ENCODE measurements around the gene KYNU.
"Not testable (repeated sequence)": the region's sequence is repeated elsewhere in the genome, so short reads cannot be mapped to it uniquely, and the experiment has no call there.

KYNU gene

GRCh38 chr2:142865924-142866323 lies 11.5 kb upstream of the KYNU start:
- DNase-seq (no peak), ATAC-seq (ENCODE audit: insufficient read depth, low read depth) (peak; percentile 72)
- H3K4me3 ChIP-seq (ENCODE audit: low read depth in 1 of 2, low read length in 2 of 2): no peak overlapping the region
- no peaks in the 10 kb centered on the region for H3K79me2 ChIP-seq (ENCODE audit: insufficient read depth, low read length)
- no peaks in the 10 kb centered on the region for H3K27me3 ChIP-seq (ENCODE audit: insufficient read depth, low read length, poor library complexity)
- peak overlapping the region; percentile 41; the same call in 1 of the 2 replicates for H3K4me2 ChIP-seq (ENCODE audit: insufficient read depth, low read length)
- no peak overlapping the region for H3K27ac ChIP-seq (ENCODE audit: low read length)
- H3K9me3 ChIP-seq (ENCODE audit: insufficient read depth, low read length, severe bottlenecking): no peaks in the 10 kb centered on the region
- no peaks in the 10 kb centered on the region for H3K4me1 ChIP-seq (ENCODE audit: insufficient read depth, low read length)
- no peak overlapping the region for H3K9ac ChIP-seq (ENCODE audit: low read depth, low read length)
- H3K36me3 ChIP-seq (ENCODE audit: insufficient read depth, low read length): no peaks in the 10 kb centered on the region
- no peak for TF ChIP-seq EZH2 (IDR thresholded peaks at IDR 0.05; ENCODE audit: borderline replicate concordance, low read depth, low read length, severe bottlenecking)
- TF ChIP-seq, protein P1, sequence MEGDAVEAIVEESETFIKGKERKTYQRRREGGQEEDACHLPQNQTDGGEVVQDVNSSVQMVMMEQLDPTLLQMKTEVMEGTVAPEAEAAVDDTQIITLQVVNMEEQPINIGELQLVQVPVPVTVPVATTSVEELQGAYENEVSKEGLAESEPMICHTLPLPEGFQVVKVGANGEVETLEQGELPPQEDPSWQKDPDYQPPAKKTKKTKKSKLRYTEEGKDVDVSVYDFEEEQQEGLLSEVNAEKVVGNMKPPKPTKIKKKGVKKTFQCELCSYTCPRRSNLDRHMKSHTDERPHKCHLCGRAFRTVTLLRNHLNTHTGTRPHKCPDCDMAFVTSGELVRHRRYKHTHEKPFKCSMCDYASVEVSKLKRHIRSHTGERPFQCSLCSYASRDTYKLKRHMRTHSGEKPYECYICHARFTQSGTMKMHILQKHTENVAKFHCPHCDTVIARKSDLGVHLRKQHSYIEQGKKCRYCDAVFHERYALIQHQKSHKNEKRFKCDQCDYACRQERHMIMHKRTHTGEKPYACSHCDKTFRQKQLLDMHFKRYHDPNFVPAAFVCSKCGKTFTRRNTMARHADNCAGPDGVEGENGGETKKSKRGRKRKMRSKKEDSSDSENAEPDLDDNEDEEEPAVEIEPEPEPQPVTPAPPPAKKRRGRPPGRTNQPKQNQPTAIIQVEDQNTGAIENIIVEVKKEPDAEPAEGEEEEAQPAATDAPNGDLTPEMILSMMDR (IDR thresholded peaks at IDR 0.05; ENCODE audit: borderline replicate concordance, extremely low read depth, low read length, poor library complexity, severe bottlenecking): no peak
- no peaks in the 10 kb centered on the region for H4K20me1 ChIP-seq (ENCODE audit: insufficient read depth, low read length)
- 0 out of 2 replicates have a peak overlapping the region, but pooled peaks have one; percentile 3 for H2AFZ ChIP-seq (ENCODE audit: low read depth, low read length)

- 0 out of 3 replicates have a peak, but pooled peaks have one; percentile 24 for ATAC-seq (ENCODE audit: insufficient read depth, low read depth)
- Histone ChIP-seq H3K9ac (ENCODE audit: low read depth, low read length) (no peak overlapping the region), H3K9me3 (ENCODE audit: insufficient read depth, low read length, severe bottlenecking) (no peaks in the 10 kb centered on the region), H3K4me1 (ENCODE audit: insufficient read depth, low read length) (no peaks in the 10 kb centered on the region), H3K79me2 (ENCODE audit: insufficient read depth, low read length) (no peaks in the 10 kb centered on the region), H3K36me3 (ENCODE audit: insufficient read depth, low read length) (no peaks in the 10 kb centered on the region), H2AFZ (ENCODE audit: low read depth, low read length) (no peak overlapping the region), H3K27me3 (ENCODE audit: insufficient read depth, low read length, poor library complexity) (no peaks in the 10 kb centered on the region), H3K27ac (ENCODE audit: low read length) (no peak overlapping the region), H3K4me2 (ENCODE audit: insufficient read depth, low read length) (0 out of 2 replicates have a peak overlapping the region, but pooled peaks have one; percentile 41), H3K4me3 (ENCODE audit: low read depth in 1 of 2, low read length in 2 of 2) (no peak overlapping the region), H4K20me1 (ENCODE audit: insufficient read depth, low read length) (no peaks in the 10 kb centered on the region)
- DNase-seq: no peak
- TF ChIP-seq, protein P1 (IDR thresholded peaks at IDR 0.05; ENCODE audit: borderline replicate concordance, extremely low read depth, low read length, poor library complexity, severe bottlenecking): no peak
- no peak for TF ChIP-seq EZH2 (IDR thresholded peaks at IDR 0.05; ENCODE audit: borderline replicate concordance, low read depth, low read length, severe bottlenecking)
Observed at GRCh38 chr2:142866426-142866825, 11.0 kb upstream of the KYNU start.

GRCh38 chr2:142867136-142867535 lies 10.3 kb upstream of the KYNU start:
- DNase-seq (no peak), ATAC-seq (ENCODE audit: insufficient read depth, low read depth) (no peak)
- Histone ChIP-seq H3K4me2 (ENCODE audit: insufficient read depth, low read length) (no peak overlapping the region), H3K27me3 (ENCODE audit: insufficient read depth, low read length, poor library complexity) (no peaks in the 10 kb centered on the region), H4K20me1 (ENCODE audit: insufficient read depth, low read length) (no peaks in the 10 kb centered on the region), H2AFZ (ENCODE audit: low read depth, low read length) (no peak overlapping the region), H3K4me3 (ENCODE audit: low read depth in 1 of 2, low read length in 2 of 2) (no peak overlapping the region), H3K27ac (ENCODE audit: low read length) (no peak overlapping the region), H3K4me1 (ENCODE audit: insufficient read depth, low read length) (no peaks in the 10 kb centered on the region), H3K9me3 (ENCODE audit: insufficient read depth, low read length, severe bottlenecking) (no peaks in the 10 kb centered on the region), H3K36me3 (ENCODE audit: insufficient read depth, low read length) (no peaks in the 10 kb centered on the region), H3K79me2 (ENCODE audit: insufficient read depth, low read length) (no peaks in the 10 kb centered on the region), H3K9ac (ENCODE audit: low read depth, low read length) (no peak overlapping the region)
- TF ChIP-seq EZH2 (IDR thresholded peaks at IDR 0.05; ENCODE audit: borderline replicate concordance, low read depth, low read length, severe bottlenecking): no peak

DNA sequence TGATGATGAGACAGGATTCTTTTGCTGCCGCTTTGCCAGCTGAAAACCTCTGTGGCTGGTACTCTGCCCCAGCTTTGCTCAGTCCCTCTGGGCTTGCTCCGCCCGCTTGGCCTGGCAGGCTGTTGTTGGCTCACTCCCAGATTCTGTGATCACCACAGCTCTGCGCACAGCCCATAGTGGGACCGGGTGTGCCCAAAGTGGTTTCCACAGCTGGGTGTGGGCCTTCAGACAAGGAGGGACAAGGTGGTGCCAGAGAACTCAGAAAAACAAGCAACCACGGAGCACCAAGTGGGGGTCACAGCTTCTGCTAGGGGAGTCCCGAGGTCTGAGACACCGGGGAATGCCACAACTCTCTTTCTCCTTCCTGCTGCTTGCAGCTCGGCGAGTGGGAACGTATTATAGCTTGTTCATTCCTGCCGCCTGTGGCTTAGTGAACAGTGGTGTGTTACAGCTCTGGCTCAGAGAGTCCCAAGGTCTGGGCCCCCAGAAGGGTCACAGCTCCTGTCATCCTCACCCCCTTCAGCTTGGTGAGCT lies 9.2 kb upstream of the KYNU start:
- Histone ChIP-seq H3K27me3 (ENCODE audit: insufficient read depth, low read length, poor library complexity) (no peaks in the 10 kb centered on the region), H3K79me2 (ENCODE audit: insufficient read depth, low read length) (no peaks in the 10 kb centered on the region), H3K27ac (ENCODE audit: low read length) (no peak overlapping the region), H3K4me2 (ENCODE audit: insufficient read depth, low read length) (no peak overlapping the region), H3K36me3 (ENCODE audit: insufficient read depth, low read length) (no peaks in the 10 kb centered on the region), H3K4me3 (ENCODE audit: low read depth in 1 of 2, low read length in 2 of 2) (no peak overlapping the region), H3K9ac (ENCODE audit: low read depth, low read length) (no peak overlapping the region), H4K20me1 (ENCODE audit: insufficient read depth, low read length) (no peaks in the 10 kb centered on the region), H3K4me1 (ENCODE audit: insufficient read depth, low read length) (no peaks in the 10 kb centered on the region), H2AFZ (ENCODE audit: low read depth, low read length) (no peak overlapping the region), H3K9me3 (ENCODE audit: insufficient read depth, low read length, severe bottlenecking) (no peaks in the 10 kb centered on the region)
- no peak for TF ChIP-seq EZH2 (IDR thresholded peaks at IDR 0.05; ENCODE audit: borderline replicate concordance, low read depth, low read length, severe bottlenecking)
- TF ChIP-seq, protein P1 (IDR thresholded peaks at IDR 0.05; ENCODE audit: borderline replicate concordance, extremely low read depth, low read length, poor library complexity, severe bottlenecking): no peak
- DNase-seq (no peak), ATAC-seq (ENCODE audit: insufficient read depth, low read depth) (peak; percentile 29; the same call in 1 of the 3 replicates)

DNA sequence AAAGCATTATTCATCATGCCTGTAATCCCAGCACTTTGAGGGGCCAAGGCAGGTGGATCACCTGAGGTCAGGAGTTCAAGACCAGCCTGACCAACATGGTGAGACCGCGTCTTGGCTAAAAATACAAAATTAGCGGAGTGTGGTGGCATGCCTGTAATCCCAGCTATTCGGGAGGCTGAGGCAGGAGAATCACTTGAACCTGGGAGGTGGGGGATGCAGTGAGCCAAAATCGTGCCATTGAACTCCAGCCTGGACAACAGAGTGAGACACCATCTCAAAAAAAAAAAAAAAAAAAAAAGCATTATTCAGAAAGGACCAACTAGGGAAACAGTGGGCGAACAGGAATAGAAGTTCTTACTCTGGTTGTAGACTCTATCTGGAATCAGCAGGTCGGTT lies 8.4 kb upstream of the KYNU start:
- not testable (repeated sequence) for H3K4me3 ChIP-seq (ENCODE audit: low read depth in 1 of 2, low read length in 2 of 2); H3K9me3 ChIP-seq (ENCODE audit: insufficient read depth, low read length, severe bottlenecking); H3K9ac ChIP-seq (ENCODE audit: low read depth, low read length); H2AFZ ChIP-seq (ENCODE audit: low read depth, low read length); H3K36me3 ChIP-seq (ENCODE audit: insufficient read depth, low read length); H3K27me3 ChIP-seq (ENCODE audit: insufficient read depth, low read length, poor library complexity); ATAC-seq (ENCODE audit: insufficient read depth, low read depth); H3K79me2 ChIP-seq (ENCODE audit: insufficient read depth, low read length); H3K4me2 ChIP-seq (ENCODE audit: insufficient read depth, low read length); H3K27ac ChIP-seq (ENCODE audit: low read length); H4K20me1 ChIP-seq (ENCODE audit: insufficient read depth, low read length); H3K4me1 ChIP-seq (ENCODE audit: insufficient read depth, low read length); DNase-seq

Data from DND-41 (cell line).